ENCODE data around the gene PIEZO2.

The PIEZO2 gene

GRCh38 chr18:11112286-11112685 lies 37.1 kb downstream of the PIEZO2 start:
- no peak for DNase-seq (ENCODE audit: low read depth in 1 of 2, low spot score in 1 of 2)
- H3K27me3 ChIP-seq (ENCODE audit: insufficient read depth, poor library complexity, severe bottlenecking), result peaks cover 4% of the 10 kb centered on the region
- H3K4me3 ChIP-seq (replicated peaks; ENCODE audit: insufficient read depth, low read length), result no peak overlapping the region
- TF ChIP-seq GABPA (IDR thresholded peaks at IDR 0.05; ENCODE audit: low read depth) (no peak), SPI1 (IDR thresholded peaks at IDR 0.05; ENCODE audit: borderline replicate concordance, low read depth) (no peak), CTCF (IDR thresholded peaks at IDR 0.05; ENCODE audit: insufficient read depth, low read length) (no peak), POLR2AphosphoS5 (IDR thresholded peaks at IDR 0.05; ENCODE audit: low read depth) (no peak), REST (IDR thresholded peaks at IDR 0.05; ENCODE audit: insufficient replicate concordance, low read depth) (no peak)
- no peak overlapping the region for H3K27ac ChIP-seq (replicated peaks)

- TF ChIP-seq REST (IDR thresholded peaks at IDR 0.05; ENCODE audit: insufficient replicate concordance, low read depth) (no peak), CTCF (IDR thresholded peaks at IDR 0.05; ENCODE audit: insufficient read depth, low read length) (no peak), SPI1 (IDR thresholded peaks at IDR 0.05; ENCODE audit: borderline replicate concordance, low read depth) (no peak), GABPA (IDR thresholded peaks at IDR 0.05; ENCODE audit: low read depth) (no peak)
These were observed 38.9 kb downstream of the PIEZO2 start for GRCh38 chr18:11110509-11110908.

GRCh38 chr18:11108947-11109346 lies 40.4 kb downstream of the PIEZO2 start:
- H3K4me3 ChIP-seq (replicated peaks; ENCODE audit: insufficient read depth, low read length), result no peak overlapping the region
- H3K27me3 ChIP-seq (ENCODE audit: insufficient read depth, poor library complexity, severe bottlenecking), result no peaks in the 10 kb centered on the region
- no peak overlapping the region for H3K27ac ChIP-seq (replicated peaks)
- TF ChIP-seq POLR2AphosphoS5 (IDR thresholded peaks at IDR 0.05; ENCODE audit: low read depth) (no peak), REST (IDR thresholded peaks at IDR 0.05; ENCODE audit: insufficient replicate concordance, low read depth) (no peak), SPI1 (IDR thresholded peaks at IDR 0.05; ENCODE audit: borderline replicate concordance, low read depth) (no peak), CTCF (IDR thresholded peaks at IDR 0.05; ENCODE audit: insufficient read depth, low read length) (no peak), GABPA (IDR thresholded peaks at IDR 0.05; ENCODE audit: low read depth) (no peak)
- DNase-seq (ENCODE audit: low read depth in 1 of 2, low spot score in 1 of 2), result no peak

More at GRCh38 chr18:11110509-11110908, 38.9 kb downstream of the PIEZO2 start:
- Histone ChIP-seq H3K4me3 (replicated peaks; ENCODE audit: insufficient read depth, low read length) (no peak overlapping the region), H3K27ac (replicated peaks) (no peak overlapping the region), H3K27me3 (ENCODE audit: insufficient read depth, poor library complexity, severe bottlenecking) (peaks cover 4% of the 10 kb centered on the region)
- no peak for DNase-seq (ENCODE audit: low read depth in 1 of 2, low spot score in 1 of 2)
